G401.6 (cell line): Measurements from ENCODE around the gene GALNS.

Experiments
- FAIRE-seq: peaks from 2 replicates; lab custom pipeline; 2012; peaks lifted over from hg19 to GRCh38; lab: Jason Lieb, UNC

GALNS gene

GRCh38 chr16:88816736-88817535, 39.8 kb downstream of the GALNS start:
- FAIRE-seq: no peak

GRCh38 chr16:88815901-88816589, 40.7 kb downstream of the GALNS start:
- FAIRE-seq: no peak

- FAIRE-seq: no peak
Measured at GRCh38 chr16:88815227-88815626, 41.5 kb downstream of the GALNS start.

GRCh38 chr16:88814144-88814502, 42.6 kb downstream of the GALNS start:
- no peak for FAIRE-seq

GRCh38 chr16:88813269-88814143, 43.2 kb downstream of the GALNS start:
- FAIRE-seq: no peak

GRCh38 chr16:88812513-88813268, 44.1 kb downstream of the GALNS start:
- FAIRE-seq: no peak

- peak; percentile 54 for FAIRE-seq
Measured at GRCh38 chr16:88811769-88812512, 44.8 kb downstream of the GALNS start, which contains the start of gene APRT. APRT (minus strand) TSS chr16:88811928; CDS start chr16:88811899, 29 bp downstream.

- no peak for FAIRE-seq
Measured at GRCh38 chr16:88810912-88811768, 45.6 kb downstream of the GALNS start.

- FAIRE-seq: no peak
Measured at GRCh38 chr16:88810166-88810911, 46.4 kb downstream of the GALNS start.

GRCh38 chr16:88809676-88810165, 47.0 kb downstream of the GALNS start:
- FAIRE-seq: no peak

- FAIRE-seq: no peak
Measured at GRCh38 chr16:88809068-88809675, 47.6 kb downstream of the GALNS start.

GRCh38 chr16:88807626-88808453, 48.9 kb downstream of the GALNS start:
- FAIRE-seq: no peak

GRCh38 chr16:88807142-88807625, 49.6 kb downstream of the GALNS start:
- FAIRE-seq: no peak

- FAIRE-seq: no peak
Measured at GRCh38 chr16:88806491-88807111, 50.1 kb downstream of the GALNS start.

- no peak for FAIRE-seq
Measured at GRCh38 chr16:88805887-88806393, 50.8 kb downstream of the GALNS start.

- FAIRE-seq: no peak
Measured at GRCh38 chr16:88805340-88805715, 51.4 kb downstream of the GALNS start.
